ENCODE data around the gene NPRL2. TPM values are rescaled to one million over a fixed set of nuclear protein-coding genes. Genes with fewer than 3 reads are reported as not detected.

The NPRL2 gene
- polyA plus RNA-seq (2011; rRNA removed): 31.4 and 45.0 TPM in 2 replicates
- 18.3 and 42.5 TPM in 2 replicates for polyA minus RNA-seq (2011; rRNA and poly(A)+ RNA removed)

GRCh38 chr3:50350527-50351322 is at the start of gene NPRL2, which contains the start of gene CYB561D2:
TSS of gene NPRL2 (minus strand) at chr3:50350775. CDS start at chr3:50350652, 123 bp downstream.
TSS of gene CYB561D2 (plus strand) at chr3:50350862. CDS start at chr3:50351434, 572 bp downstream.
- ChIA-PET POLR2A (interaction anchor here (0.7 kb wide), 1 partner anchor 13 kb away, joined by 5 read pairs; no protein-coding TSS in a partner anchor), CTCF (interaction anchor here (0.6 to 7.3 kb wide), 10 partner anchors 8 to 202 kb away, joined by 3 to 98 read pairs (median 4); partner anchors contain the start of gene RASSF1)
- no peak for TF ChIP-seq CTCF (IDR thresholded peaks at IDR 0.05; ENCODE audit: insufficient read depth, low read depth, low read length)
- H3K4me3 ChIP-seq (ENCODE audit: low read depth, low read length): peak within 1 kb of the TSS; percentile 85
- peak; percentile 68 for DNase-seq (ENCODE audit: low read depth)
- no peaks in the 10 kb centered on the region for H3K27me3 ChIP-seq (ENCODE audit: control insufficient read depth, insufficient read depth, low read length)
- H3K36me3 ChIP-seq (ENCODE audit: control insufficient read depth, insufficient read depth, low read length): peaks cover 21% of the 10 kb centered on the region

GRCh38 chr3:50396502-50396901 is 45.9 kb upstream of the NPRL2 start:
- DNase-seq (ENCODE audit: low read depth): no peak
- CTCF ChIA-PET: no interaction called here
- POLR2A ChIA-PET: no interaction called here
- no peak for TF ChIP-seq CTCF (IDR thresholded peaks at IDR 0.05; ENCODE audit: insufficient read depth, low read depth, low read length)
- H3K27me3 ChIP-seq (ENCODE audit: control insufficient read depth, insufficient read depth, low read length): peaks cover 10% of the 10 kb centered on the region
- no peak overlapping the region for H3K4me3 ChIP-seq (ENCODE audit: low read depth, low read length)
- no peaks in the 10 kb centered on the region for H3K36me3 ChIP-seq (ENCODE audit: control insufficient read depth, insufficient read depth, low read length)

DNA sequence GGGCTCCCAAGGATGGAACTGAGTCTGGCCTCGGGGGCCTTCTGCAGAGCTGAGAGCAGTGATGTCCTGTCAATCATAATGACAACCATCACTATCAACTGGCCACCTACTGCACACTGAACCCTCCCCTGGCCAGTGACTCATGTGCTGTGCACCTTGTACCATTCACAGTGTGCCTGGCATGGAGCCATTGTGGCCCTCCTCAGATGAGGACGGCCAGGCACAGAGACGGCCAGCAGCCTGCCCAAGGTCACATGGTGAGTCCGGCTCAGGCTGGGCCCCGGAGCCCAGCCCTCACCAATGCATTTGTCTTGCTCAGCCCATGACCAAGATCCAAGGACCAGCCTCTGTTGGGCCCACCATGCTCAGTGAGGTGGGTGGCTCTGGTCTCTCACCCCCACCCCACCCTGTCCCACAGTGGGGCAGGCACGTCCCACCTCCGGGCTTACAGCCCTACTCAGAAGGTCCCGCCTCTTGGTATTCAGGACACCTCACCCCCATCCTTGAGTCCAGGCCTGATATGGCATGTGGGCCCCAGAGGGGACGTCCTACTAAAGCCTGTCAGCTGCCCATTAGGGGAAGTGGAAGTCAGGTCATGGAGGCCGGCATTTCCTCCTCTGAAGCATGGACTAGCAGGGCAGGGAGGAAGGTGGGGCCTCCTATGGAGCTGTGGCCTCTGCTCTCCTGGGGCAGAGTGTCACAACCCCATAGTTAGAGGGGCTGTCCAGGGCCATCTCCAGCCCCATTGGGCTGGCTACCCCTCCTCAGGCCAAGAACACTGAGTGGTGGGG is 44.7 kb upstream of the NPRL2 start:
- no peak overlapping the region for H3K4me3 ChIP-seq (ENCODE audit: low read depth, low read length)
- CTCF ChIA-PET: no interaction called here
- DNase-seq (ENCODE audit: low read depth): no peak
- H3K27me3 ChIP-seq (ENCODE audit: control insufficient read depth, insufficient read depth, low read length): peaks cover 6% of the 10 kb centered on the region
- TF ChIP-seq CTCF (IDR thresholded peaks at IDR 0.05; ENCODE audit: insufficient read depth, low read depth, low read length): no peak
- no peaks in the 10 kb centered on the region for H3K36me3 ChIP-seq (ENCODE audit: control insufficient read depth, insufficient read depth, low read length)
- POLR2A ChIA-PET: no interaction called here

GRCh38 chr3:50393061-50393460 is 42.5 kb upstream of the NPRL2 start:
- POLR2A ChIA-PET: no interaction called here

More at GRCh38 chr3:50393061-50393460, 42.5 kb upstream of the NPRL2 start:
- CTCF ChIA-PET: no interaction called here
- no peak for DNase-seq (ENCODE audit: low read depth)
- H3K36me3 ChIP-seq (ENCODE audit: control insufficient read depth, insufficient read depth, low read length): no peaks in the 10 kb centered on the region
- H3K27me3 ChIP-seq (ENCODE audit: control insufficient read depth, insufficient read depth, low read length): peaks cover 6% of the 10 kb centered on the region
- no peak for TF ChIP-seq CTCF (IDR thresholded peaks at IDR 0.05; ENCODE audit: insufficient read depth, low read depth, low read length)
- H3K4me3 ChIP-seq (ENCODE audit: low read depth, low read length): no peak overlapping the region
